ENCODE measurements around the gene UBTD2.

DNA sequence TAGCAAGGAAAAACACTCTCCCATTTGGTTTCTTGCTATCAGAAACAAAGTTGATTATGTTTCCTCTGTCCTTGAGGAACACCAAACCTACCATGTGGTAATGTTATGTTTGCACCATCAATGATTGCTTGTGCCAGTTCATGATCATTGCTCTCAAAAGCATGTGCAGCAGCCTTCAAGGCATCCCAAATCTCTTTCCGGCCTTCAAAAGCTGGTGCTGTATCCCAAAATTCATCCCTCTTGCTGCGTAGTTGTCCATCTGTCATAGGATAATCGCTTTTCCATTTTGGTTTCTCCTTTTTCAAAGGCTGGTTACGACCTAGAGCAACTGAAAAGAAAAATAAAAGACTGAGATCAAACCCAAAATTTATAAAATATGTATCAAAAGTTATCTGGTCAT, 49.5 kb downstream of the UBTD2 start:
- no peak for TF ChIP-seq POLR2A (IDR thresholded peaks at IDR 0.05)
- TF ChIP-seq, protein P1, sequence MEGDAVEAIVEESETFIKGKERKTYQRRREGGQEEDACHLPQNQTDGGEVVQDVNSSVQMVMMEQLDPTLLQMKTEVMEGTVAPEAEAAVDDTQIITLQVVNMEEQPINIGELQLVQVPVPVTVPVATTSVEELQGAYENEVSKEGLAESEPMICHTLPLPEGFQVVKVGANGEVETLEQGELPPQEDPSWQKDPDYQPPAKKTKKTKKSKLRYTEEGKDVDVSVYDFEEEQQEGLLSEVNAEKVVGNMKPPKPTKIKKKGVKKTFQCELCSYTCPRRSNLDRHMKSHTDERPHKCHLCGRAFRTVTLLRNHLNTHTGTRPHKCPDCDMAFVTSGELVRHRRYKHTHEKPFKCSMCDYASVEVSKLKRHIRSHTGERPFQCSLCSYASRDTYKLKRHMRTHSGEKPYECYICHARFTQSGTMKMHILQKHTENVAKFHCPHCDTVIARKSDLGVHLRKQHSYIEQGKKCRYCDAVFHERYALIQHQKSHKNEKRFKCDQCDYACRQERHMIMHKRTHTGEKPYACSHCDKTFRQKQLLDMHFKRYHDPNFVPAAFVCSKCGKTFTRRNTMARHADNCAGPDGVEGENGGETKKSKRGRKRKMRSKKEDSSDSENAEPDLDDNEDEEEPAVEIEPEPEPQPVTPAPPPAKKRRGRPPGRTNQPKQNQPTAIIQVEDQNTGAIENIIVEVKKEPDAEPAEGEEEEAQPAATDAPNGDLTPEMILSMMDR (IDR thresholded peaks at IDR 0.05) = no peak

All from tibial nerve (tissue), 3 donors.